GM18520 (cell line): ENCODE measurements around the gene USF1.
"Not testable (repeated sequence)": the region's sequence is repeated elsewhere in the genome, so short reads cannot be mapped to it uniquely, and the experiment has no call there.

Experiments used
- ATAC-seq: cut with Tn5 transposase; IDR thresholded peaks from one replicate; pipeline ENCODE4 v1.9.1; 2021; ENCODE audit not compliant: unreplicated experiment

USF1 gene

DNA sequence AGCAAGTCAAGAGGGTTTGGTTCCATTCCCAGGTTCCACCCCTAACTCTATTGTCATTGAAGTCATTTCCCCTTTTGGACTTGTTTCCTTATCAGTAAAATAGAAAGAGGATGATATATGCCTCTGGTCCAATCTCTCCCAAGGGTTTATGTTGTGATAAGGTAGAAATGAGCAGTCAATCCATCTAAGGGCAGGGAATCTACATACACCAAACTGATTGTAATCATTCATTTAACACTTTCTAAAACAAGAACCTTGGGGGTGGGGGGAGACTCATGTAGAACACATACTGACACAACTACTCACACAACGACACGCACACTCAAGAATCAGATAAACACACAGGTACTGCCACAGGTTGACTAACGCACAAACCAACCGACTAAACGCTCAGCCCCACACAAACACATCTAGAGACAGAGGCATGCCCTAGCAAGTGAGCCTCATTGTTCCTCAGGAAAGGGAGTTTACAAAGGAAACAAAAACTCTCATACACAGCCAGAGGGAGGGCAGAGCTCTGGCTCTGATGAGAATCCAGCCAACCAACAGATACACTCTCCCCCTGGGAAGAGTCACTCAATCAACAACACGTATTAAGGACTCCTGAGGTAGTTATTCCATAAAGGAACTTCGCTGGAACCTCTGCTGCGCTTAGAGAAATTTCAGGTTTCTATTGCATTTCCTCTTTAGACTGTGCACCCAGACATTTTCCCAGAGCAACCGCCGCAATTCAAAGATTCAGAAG, 25.9 kb downstream of the USF1 start:
- ATAC-seq, result no peak

- not testable (repeated sequence) for ATAC-seq
Measured at GRCh38 chr1:161019111-161019660, 26.6 kb downstream of the USF1 start.

DNA sequence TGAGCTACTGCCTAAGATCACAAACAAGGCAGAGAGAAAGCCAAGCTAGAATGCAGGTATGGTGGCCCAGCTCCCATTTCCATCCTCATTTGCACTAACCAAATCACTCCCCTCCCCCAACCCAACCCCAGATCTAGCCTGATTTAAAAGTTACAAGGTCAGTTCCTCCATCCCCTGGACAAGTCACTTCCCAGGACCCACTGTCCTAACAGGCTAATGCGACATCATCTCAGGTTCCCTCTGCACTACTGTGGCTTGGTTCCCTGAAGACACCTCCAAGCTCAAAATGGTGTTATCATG, 27.2 kb downstream of the USF1 start:
- ATAC-seq, result no peak

- no peak for ATAC-seq
Measured at GRCh38 chr1:161017756-161018630, 27.8 kb downstream of the USF1 start.

GRCh38 chr1:161017181-161017580, 28.6 kb downstream of the USF1 start:
- not testable (repeated sequence) for ATAC-seq

- not testable (repeated sequence) for ATAC-seq
Measured at GRCh38 chr1:161016683-161017082, 29.1 kb downstream of the USF1 start.

GRCh38 chr1:161013488-161014230, 32.1 kb downstream of the USF1 start:
- ATAC-seq, result peak; percentile 70

DNA sequence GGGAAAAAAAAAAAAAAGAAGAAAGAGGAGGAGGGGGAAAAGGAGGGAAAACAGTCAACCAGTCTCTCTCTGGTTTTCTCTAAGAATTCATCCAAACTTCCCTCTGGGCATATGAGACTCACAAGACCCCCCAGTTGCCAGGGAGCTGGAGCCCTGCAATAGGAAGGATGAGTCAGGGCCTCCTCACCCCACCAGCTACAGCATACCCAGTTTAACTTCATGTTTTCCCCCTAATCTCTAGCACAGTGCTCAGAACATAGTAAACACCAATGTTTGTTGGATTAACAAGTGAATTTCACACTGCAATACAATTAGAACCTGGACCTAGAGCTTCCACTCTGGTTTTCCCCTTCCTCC, 32.7 kb downstream of the USF1 start:
- ATAC-seq, result peak; percentile 37

GRCh38 chr1:161012420-161012819, 33.4 kb downstream of the USF1 start:
- no peak for ATAC-seq

GRCh38 chr1:161009602-161010211, 36.1 kb downstream of the USF1 start:
- no peak for ATAC-seq

- ATAC-seq, result no peak
Measured at GRCh38 chr1:161008869-161009510, 36.8 kb downstream of the USF1 start.

GRCh38 chr1:161007369-161007768, 38.4 kb downstream of the USF1 start:
- ATAC-seq, result no peak

GRCh38 chr1:161006563-161006962, 39.2 kb downstream of the USF1 start:
- no peak for ATAC-seq

GRCh38 chr1:161001525-161001924, 44.3 kb downstream of the USF1 start:
- ATAC-seq, result no peak

- no peak for ATAC-seq
Measured at GRCh38 chr1:161000736-161001480, 44.9 kb downstream of the USF1 start.

DNA sequence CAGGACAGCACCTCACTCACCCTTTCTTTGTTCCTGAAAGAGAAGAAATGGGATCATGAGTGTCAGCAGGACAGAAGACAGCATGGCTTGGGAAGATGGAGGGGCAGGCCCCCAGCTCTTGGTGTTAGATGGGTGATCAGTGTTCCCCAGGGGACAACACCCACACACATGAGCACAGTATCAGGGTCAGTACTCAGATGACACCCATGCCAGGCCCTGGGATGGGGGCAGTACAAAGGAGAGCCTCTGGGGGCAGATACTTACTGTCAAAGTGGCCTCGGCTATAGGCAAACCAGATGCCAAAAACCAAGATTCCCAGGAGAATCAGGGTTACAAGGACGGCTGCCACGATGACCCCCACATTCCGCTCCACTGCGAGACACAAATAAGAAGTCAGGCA, 46.4 kb downstream of the USF1 start:
- no peak for ATAC-seq

DNA sequence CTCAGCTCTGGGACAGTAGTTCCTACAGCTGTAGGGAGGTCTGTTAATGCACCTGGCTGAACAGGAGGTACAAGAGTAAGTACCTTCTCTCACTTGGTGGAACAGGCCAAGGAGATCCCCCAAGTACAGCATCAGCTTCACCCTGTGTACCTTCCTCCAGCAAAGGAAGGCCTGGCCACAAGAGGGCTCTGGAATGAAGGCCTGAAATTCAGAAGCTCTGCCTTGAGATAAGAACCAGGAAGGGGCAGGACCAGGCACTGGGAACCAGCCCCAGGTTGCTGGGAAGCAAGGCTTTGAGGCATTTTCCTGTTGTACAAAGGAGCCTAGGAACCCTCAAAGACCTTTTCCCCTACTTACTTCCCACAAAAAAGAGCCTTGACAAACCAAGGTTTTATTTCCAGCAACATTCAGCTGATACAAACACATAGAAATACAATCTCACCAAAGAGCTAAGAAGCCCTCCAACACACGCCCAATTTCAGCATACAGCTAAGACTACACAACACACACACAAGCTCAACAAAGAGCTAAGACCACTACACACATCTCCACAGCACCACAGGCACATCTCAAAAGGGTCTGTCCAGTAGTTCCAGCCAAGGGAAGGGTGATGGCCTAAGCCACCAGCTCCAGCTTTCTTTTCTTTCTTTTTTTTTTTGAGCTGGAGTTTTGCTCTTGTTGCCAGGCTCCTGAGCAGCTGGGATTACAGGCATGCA, 48.3 kb downstream of the USF1 start:
- ATAC-seq, result no peak

DNA sequence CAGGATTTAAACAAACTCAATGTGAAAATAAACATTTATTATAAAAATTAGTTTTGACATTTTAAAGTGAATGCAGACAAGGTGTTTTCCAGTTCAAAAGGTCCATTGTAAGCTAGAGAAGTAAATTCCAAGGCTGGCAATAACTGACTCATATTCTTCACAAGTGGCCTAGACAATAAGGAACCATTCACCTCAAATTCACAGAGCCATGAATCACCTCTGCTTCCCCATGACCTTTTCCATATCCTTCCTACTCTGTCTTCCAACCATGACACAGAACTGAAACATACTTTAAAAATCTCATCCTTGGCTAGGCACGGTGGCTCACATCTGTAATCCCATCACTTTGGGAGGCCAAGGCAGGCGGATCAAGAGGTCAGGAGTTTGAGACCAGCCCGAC, 49.6 kb downstream of the USF1 start:
- ATAC-seq, result no peak

GRCh38 chr1:160993544-160994193, 52.1 kb downstream of the USF1 start:
- ATAC-seq, result no peak
